Activated CD4-positive, CD25-positive, alpha-beta regulatory T cell treated with anti-CD3 and anti-CD28 coated beads, Interleukin-2, amount 50 U/mL, for 16 hours (primary cell): ENCODE measurements around the gene INO80.

Experiments used
- DNase-seq: peaks from one replicate; pipeline ENCODE4 v3.0.0-alpha.2; 2020; ENCODE audit warnings: low read depth, low spot score

The INO80 gene

DNA sequence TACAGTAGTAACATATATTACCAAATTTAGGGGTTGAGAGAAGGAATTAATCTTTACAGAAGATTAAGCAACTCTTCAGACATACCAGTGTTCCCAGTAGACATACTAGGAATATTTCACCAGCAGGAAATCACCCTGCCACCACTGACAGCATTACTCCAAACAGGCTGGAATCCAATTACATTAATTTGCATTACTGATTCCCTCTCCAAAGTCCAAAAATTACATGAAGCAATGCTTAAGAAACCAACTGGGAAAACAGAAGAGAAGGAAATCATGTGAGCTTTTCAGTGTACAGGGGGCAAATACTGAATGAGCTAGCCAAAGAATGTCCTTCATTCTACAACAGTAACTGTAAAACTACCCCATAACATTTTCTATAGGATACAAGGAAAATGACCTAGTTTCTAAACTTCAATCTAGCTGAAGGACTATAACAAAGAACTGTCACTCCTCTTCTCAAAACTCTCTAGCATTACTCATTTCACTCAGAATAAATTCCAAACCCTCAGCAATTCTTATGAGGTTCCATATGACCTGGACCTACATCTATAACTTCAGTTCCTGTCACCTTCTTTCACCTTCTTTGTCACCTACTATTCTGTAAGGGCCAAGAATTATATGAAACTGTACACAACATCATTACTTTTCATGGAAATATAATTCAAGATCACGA lies 72.7 kb downstream of the INO80 start:
- DNase-seq = no peak

DNA sequence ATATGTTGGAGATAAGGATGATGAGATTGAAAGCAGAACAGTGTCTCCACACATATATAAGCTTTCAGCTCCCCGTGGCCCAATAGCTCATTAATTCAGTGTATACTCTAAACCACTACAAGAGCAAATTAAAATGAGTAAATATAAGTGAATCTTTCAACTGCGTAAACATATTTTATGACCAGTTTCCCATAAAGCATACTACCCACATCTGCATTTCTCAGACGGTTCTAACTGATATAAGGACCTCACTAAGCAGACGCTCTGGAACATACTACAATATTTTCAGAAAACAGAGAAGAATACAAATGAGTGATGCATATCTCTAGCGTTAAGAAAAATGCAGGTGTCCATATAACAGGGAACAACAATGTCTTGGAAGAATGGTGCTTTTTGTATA lies 73.2 kb downstream of the INO80 start:
- no peak for DNase-seq

DNA sequence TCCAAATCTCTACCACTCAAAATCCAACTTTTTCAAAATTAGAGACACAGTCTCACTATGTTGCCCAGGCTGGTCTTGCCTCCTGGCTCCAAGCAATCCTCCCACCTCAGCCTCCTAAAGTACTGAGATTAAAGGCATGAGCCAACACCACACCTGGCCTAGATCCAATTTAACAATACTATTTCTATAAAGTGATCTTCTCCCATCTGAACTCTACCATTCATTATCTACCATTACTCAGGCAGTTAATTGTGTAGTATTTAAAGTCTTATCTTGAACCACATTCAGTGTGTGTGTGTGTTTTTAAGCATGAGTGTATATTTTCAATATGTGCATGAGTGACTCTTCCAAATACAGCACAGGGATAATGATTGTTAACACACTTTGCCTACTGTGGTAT lies 77.0 kb downstream of the INO80 start:
- no peak for DNase-seq

DNA sequence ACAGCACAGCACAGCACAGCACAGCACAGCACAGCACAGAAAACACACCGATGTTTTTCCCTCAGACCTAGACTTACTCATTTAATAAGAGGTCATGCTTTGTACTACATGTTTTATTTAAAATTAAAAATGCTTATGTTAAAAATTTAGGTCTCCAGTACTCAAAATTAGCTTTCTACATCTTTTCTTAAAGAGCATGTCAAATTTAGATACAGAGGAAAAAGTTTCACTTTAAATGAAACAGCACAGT lies 84.1 kb downstream of the INO80 start:
- DNase-seq = no peak

DNA sequence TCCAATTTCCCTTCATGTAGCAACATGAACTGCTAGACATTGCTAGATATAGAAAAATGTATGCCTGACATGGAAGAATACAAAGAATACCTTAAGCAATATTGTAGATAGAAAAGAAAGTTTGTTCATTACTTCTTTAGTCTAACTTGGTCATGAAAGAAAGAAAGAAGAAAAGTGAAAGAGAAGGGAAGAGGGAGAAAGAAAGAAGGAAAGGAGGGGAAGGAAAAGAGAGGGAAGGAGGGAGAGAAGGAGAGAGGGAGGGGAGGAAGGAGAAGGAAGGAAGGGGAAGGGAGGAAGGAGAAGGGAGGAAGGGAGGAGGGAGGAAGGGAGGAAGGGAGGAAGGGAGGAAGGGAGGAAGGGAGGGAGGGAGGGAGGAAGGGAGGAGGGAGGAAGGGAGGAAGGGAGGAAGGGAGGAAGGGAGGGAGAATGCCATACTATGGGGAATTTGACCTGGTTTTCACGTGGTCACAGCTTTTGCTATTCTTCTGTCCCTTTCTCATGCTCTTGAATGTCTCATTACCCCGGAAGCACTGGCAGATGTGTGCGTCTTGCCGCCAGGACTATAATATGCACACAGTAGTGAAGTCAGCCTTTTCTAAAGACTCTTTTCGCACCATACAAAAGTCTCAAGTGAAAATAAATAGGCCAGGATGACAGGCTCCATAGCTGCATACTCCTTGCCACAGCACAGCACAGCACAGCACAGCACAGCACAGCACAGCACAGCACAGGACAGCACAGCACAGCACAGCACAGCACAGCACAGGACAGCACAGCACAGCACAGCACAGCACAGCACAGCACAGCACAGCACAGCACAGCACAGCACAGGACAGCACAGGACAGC lies 84.6 kb downstream of the INO80 start:
- DNase-seq = no peak

DNA sequence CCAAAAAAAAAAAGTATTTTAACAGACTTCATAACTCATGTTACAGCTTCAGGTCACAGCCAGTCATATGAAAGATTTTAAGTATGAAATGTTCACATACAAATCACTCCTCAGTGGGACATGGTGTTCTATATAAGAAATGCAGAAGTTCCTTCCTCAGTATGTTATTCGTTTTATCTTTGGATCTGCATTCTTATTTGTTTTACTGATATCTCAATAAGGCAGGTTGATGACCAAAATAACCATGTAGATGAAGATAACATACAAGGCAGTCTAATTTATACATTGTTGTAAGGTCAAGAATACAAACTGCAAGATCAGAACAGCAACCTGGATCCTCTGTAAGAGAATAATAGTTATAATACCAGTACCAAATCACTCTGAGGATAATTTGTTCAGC lies 87.2 kb downstream of the INO80 start:
- DNase-seq = no peak

DNA sequence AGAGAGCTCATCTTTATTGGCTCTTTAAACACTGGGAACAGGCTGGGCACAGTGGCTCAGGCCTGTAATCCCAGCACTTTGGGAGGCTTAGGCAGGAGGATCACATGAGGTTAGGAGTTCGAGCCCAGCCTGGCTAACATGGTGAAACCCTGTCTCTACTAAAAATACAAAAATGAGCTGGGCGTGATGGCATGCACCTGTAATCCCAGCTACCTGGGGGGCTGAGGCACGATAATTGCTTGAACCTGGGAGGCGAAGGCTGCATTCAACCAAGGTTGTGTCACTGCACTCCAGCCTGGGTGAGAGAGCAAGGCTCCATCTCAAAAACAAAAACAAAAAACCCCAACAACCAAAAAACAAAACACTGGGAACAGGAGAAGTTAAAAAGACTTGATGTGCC lies 90.7 kb downstream of the INO80 start:
- no peak for DNase-seq

DNA sequence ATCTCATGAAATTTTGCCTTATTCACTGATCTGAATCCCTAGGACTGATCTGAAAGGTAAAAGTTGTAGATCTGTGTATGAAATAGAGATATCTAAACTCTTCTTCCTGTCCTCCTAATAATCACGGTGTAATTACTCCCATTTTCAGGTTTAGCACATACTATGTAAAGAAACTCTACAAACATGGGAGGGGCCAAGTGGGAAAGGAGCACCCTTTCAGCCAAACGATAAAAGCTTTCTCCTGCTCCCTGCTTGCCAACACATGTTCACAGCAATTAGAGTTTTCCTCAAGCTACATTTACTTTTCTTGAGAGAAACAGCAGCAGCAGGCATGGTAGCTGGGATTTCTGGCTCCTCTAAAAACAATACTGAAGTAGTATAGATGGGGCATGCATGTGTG lies 91.2 kb downstream of the INO80 start:
- DNase-seq = no peak

DNA sequence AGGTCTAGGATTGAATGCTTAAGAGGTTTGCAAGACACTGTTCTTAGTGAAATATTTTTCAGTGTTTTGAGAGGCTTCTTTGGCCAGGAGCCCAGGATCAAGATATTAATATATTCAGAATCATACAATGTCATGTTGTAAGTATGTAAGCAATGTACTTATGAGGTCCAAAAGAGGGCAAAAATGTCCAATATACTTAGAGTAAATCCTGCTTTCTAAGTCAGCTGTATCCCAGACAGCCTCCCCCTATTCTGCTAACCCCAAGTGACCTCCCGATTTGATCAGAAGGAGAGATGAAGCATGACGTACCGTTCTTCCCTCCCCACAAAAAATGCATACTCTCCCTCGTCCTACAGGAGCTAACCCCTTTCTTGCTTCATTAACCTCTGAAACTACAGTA lies 91.9 kb downstream of the INO80 start:
- no peak for DNase-seq

DNA sequence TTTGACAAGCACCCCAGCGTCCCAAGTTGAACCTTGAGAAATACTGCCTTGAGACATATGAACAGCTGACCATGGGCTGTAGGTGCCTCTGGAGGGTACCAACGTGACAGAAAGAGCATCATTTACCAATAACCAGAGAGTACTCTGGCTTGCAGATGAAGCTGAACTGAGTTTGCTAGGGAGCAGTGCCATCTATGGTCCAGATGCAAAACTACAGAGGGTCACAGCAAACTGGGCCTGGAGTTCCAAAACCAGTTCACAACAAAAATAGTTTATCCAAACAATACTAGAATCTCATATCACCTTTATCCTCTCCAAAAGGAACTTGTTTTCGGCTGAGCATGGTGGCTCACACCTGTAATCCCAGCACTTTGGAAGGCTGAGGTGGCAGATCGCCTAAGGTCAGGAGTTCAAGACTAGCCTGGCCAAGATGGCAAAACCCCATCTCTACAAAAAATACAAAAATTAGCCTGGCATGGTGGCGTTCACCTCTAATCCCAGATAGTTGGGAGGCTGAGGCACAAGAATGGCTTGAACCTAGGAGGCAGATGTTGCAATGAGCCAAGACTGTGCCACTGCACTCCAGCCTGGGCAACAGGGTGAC lies 93.5 kb downstream of the INO80 start:
- DNase-seq = no peak

DNA sequence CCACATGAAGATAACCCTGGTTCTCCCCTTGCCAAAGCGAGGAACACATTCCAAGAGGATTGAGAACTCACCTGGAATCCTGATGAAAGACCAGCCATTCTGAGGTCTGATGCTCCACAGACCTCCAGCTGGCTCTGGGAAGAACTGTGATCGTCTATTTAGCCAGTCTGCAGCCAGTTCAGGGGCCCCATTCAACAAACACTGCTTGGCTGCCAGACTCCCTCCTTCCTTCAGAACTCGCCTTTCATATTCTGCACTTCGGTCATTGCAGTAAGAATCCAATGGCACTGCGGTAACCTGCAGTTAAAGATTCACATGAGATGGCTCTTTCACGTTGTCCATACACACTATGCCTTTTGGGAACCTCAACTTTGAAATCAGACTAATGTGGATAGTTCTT lies 95.3 kb downstream of the INO80 start:
- no peak for DNase-seq

DNA sequence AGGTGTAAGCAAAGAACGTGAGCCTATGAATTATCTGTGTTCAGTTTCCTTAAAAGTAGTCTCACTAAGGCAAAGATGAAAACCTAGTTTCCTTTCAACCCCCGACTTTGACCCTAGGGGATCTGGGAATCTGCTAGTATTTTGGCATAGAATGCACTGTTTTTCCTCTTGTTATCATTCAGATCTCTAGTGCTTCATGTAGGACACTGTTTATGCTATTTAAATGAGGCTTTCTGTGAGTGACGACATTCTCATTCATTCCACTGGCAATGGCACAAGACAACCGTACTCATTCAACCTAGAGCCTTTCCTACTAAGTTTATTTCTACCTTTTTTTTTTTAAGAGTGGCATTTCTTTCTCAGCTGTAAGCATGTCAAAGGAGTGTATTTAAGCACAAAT lies 95.8 kb downstream of the INO80 start:
- no peak for DNase-seq

DNA sequence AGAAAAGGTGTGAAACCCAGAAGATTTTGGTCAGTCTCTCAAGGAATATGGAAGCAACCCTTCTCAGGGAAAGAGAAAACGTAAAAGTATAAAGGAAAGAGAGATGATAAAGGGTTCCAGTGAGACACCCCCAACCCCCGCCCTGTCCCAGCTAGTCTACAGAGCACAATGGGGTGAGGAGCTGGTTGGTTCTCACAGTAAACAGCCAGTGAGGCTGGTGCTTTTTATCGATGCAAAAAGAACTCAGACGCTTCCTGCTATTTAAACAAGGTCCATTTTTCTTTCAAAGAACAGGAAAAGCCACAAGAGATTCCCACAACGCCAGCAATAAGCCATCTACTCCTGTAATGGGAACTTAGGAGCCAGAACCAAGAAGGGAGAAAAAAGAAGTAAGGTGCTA lies 96.9 kb downstream of the INO80 start:
- DNase-seq = no peak

DNA sequence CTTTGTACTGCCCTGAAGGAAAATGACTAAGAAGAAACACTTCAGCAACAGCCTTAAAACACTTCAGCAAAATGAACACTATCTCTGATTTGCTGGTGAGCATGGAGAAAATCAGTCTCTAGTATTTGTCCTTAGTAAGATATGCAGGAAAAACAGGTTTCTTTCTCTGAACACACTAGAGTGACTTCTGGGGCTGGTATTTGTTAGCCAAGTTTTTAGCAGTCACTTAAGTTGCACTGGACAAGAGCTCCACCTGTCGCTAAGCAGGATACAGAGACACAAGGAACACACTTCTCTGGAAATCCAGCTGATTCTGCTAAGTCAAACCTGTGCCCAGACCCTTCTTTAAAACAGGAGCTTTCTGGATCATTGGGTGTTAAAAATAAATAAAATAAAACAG lies 97.5 kb downstream of the INO80 start:
- no peak for DNase-seq

DNA sequence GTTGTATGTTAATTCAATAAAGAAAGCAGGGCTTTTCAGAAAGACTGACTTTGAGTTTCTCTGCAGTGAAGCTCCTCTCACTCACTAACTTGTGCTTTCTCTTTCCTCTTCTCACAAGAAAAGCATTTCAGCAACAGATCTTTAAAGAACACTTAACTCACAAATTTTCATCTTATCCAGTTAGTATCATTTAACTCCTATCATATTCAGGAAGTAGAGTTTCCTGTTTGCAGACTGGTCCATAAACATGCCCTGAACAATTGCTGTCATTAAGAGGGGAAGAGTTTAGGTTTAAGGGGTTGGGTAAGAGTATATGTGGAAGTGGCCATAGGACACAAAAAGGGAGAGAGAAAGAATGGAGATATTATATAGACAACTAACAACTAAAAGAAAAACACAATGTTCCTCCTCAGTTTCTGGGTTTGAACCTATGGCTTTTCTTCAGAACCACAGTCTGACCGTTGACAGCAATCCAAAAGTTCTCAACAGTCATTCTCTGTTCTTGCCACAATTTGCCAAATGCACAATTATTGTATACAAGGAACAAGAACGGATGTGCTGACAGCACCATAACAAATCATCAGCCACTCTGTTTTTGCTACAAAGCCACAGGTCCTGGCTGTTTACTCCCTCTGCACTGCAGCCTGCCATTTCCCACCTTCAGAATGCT lies 98.9 kb downstream of the INO80 start:
- no peak for DNase-seq

DNA sequence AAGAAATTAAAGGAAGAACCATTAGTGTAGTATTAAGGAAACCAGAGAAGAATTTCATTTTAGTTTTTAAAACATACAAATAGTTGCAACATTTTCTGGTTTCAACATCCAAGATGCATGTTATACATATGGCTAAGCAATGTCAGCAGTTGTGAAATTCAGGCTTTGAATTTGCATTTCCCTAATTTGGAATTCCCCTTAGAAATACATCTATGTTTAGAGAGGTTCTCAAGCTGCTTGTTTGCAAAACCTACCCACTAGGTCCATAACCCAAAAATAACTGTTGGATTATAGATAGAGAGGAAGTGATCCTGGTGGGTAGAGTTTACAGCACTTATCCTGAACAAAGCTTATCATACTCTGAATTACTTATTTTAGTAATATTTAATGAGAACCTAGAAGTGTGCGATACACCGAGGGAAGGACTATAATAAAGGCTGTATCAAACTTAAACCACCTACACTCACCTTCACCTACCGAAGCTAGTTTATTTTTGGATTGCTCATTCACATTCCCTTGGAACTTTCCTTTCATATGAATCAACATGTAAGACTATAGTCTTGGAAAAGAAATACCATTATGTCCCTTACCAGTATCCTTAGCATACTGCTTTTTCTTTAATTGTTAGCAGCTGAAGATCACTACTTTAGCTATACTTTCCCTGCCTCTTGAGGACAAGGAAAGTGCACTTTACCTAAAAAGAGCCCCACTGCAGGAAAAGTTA lies 102.2 kb downstream of the INO80 start:
- DNase-seq = no peak

DNA sequence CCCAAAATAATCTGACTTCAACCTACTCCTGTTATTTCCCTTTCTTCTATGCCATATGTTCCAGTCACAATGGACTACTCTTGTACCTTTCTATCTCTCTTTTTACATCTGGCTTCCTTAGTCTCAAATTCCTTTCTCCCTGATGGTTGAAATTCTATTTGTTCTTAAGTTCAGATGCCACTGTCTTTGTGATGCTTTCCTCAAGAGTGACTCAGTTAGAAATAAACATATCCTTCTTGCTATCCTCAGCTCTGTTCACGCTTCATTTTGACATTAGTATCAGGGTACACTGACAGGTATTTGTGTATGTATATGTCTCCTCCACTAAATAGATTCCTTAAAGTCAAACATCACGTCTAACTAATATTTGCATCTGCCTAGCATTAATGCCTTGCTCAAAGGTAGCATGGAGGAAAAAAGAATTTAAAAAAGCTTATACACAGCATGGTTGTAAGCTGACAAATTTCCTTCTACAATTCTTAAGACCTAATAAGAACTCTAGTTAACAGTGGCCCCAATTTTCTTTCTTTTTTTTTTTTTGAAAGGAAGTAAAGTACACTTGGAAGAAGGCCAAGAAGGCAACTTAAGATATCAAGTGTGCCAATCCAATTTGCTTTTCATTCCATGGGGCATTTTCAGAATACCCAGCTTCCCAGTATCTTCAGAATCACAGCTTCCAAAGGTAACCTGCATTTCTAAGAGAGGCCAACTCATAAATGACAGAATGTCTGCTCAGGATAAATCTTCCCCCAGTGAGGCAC lies 104.8 kb downstream of the INO80 start:
- DNase-seq = no peak

DNA sequence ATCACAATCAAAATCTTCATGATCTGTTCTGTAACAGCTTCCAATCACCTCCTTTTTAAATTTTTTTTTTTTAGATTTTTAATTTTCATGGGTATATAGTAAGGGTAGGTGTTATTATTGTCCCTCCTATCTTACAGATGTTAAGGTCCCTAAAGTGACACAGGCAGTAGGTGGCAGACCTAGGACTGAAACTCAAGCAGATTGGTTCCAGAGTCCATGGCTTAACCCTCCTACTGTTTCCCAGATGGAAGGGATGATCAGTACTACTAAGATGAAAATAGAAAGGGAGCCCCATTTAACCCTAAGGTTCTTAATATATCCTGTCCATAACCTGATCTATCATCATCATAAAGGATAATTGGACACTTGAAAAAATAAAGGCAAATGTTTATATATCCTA lies 105.7 kb downstream of the INO80 start:
- no peak for DNase-seq

DNA sequence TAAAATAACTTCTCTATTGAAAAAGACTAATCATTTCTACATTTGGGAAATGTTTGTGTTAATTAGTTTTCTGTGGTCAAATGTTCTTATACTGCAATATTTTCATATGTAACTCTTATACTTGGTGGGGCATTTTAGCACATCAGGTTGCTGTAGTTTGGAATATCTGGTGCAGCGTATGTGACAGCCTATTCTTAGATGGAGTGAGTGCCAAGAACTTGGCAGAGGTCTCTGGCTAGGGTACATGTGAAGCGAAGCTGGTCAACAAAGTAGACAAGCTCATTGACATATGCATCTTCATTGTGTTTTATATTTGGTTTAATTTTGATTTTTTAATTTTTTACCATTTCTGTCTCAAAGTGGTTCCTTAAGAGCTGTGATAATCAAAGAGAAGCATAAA lies 109.6 kb downstream of the INO80 start:
- DNase-seq = no peak

DNA sequence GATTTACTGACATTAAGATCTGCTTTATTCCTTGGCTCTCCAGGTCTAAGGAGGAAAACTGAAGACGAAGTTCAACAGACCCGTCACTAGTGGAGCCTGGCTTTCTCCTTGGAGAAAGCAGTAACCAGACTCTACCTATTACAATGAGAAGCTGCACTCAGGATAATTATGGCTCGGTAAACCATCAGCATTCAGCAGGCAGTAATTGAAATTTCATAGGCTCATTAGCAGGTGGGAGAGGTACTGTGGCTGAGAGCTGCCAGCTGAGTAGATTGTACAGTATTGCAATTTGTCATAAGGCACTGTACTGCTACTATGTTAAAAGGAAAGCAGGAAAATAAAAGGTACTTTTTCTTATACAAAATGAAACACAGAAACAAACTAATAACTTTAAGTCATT lies 111.6 kb downstream of the INO80 start:
- DNase-seq = no peak

DNA sequence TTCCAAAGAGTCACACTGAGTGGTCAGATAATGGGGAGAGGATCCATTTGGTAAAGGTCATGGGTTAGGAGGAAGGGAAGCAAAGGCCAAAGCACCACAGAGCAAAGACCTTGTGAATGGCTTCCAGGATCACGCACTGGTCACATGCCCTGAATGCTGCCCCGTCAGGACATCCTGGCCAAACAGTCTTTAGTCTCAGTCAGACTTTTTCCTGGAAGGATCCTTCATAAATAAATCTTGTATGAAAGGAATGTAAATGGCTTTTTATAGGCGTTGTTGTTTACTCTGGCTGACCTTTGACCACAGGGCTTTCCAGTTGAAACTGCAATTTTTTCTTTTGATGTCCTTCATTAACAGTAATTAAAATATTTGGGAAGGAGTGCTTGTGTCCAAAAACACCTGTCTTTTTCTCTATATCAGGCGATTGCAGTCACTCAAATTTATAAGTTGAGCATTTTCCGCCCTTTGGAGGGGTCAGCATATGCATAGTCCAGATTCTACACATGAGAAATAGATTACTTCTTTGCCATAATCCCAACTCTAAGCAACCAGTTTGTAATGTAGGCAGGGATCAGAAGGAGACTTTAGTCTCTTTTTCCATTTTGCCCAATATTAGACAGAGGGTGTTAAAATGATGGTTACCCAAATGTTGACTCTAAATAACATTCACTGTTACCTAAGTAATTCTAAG lies 114.4 kb downstream of the INO80 start:
- no peak for DNase-seq
